ENCODE results near the gene ZP3.

- TF ChIP-seq, protein P1, sequence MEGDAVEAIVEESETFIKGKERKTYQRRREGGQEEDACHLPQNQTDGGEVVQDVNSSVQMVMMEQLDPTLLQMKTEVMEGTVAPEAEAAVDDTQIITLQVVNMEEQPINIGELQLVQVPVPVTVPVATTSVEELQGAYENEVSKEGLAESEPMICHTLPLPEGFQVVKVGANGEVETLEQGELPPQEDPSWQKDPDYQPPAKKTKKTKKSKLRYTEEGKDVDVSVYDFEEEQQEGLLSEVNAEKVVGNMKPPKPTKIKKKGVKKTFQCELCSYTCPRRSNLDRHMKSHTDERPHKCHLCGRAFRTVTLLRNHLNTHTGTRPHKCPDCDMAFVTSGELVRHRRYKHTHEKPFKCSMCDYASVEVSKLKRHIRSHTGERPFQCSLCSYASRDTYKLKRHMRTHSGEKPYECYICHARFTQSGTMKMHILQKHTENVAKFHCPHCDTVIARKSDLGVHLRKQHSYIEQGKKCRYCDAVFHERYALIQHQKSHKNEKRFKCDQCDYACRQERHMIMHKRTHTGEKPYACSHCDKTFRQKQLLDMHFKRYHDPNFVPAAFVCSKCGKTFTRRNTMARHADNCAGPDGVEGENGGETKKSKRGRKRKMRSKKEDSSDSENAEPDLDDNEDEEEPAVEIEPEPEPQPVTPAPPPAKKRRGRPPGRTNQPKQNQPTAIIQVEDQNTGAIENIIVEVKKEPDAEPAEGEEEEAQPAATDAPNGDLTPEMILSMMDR (IDR thresholded peaks at IDR 0.05), result no peak
- TF ChIP-seq POLR2AphosphoS5 (IDR thresholded peaks at IDR 0.05) (no peak), POLR2A (IDR thresholded peaks at IDR 0.05) (no peak)
Measured at GRCh38 chr7:76427635-76428034, 2.9 kb downstream of the ZP3 start.
